Parathyroid adenoma (tissue), 2 donors: ENCODE results near the gene MDFI.

Experiments used
- H2AFZ ChIP-seq: fragments of 300-600 bp; sonication (generic); one replicate; pipeline ENCODE4 v1.7.0; 2017; ENCODE audit warnings: antibody characterized with exemption, mild to moderate bottlenecking
- H3K27ac ChIP-seq: fragments of 300-600 bp; sonication (generic); one replicate; pipeline ENCODE4 v1.7.0; 2017
- H3K27me3 ChIP-seq: fragments of 300-600 bp; sonication (generic); one replicate; pipeline ENCODE4 v1.7.0; 2017; ENCODE audit warnings: low read length; ENCODE audit not compliant: control insufficient read depth, insufficient read depth
- H3K36me3 ChIP-seq: fragments of 300-600 bp; sonication (generic); one replicate; pipeline ENCODE4 v1.7.0; 2017; ENCODE audit warnings: low read length; ENCODE audit not compliant: control insufficient read depth, insufficient read depth
- H3K4me1 ChIP-seq: fragments of 300-600 bp; sonication (generic); one replicate; pipeline ENCODE4 v1.7.0; 2017; ENCODE audit warnings: control low read depth
- H3K4me2 ChIP-seq: fragments of 300-600 bp; sonication (generic); one replicate; pipeline ENCODE4 v1.7.0; 2017; ENCODE audit warnings: low read length
- H3K4me3 ChIP-seq: fragments of 300-600 bp; sonication (generic); one replicate; pipeline ENCODE4 v1.7.0; 2017; ENCODE audit warnings: low read depth, low read length
- H3K79me2 ChIP-seq: fragments of 300-600 bp; sonication (generic); one replicate; pipeline ENCODE4 v1.7.0; 2017; ENCODE audit warnings: control low read depth
- H3K9ac ChIP-seq: fragments of 300-600 bp; sonication (generic); one replicate; pipeline ENCODE4 v1.7.0; 2017; ENCODE audit warnings: mild to moderate bottlenecking
- H3K9me3 ChIP-seq: fragments of 300-600 bp; sonication (generic); one replicate; pipeline ENCODE4 v1.7.0; 2017; ENCODE audit warnings: low read length; ENCODE audit not compliant: control insufficient read depth
- TF ChIP-seq, protein P1 (sequence below): fragments of 300-600 bp; sonication (generic); IDR thresholded peaks from one replicate; pipeline ENCODE4 v1.7.0; 2017; ENCODE audit warnings: antibody characterized with exemption, mild to moderate bottlenecking
- donor health status: primary hyperparathyroidism.

Gene MDFI

DNA sequence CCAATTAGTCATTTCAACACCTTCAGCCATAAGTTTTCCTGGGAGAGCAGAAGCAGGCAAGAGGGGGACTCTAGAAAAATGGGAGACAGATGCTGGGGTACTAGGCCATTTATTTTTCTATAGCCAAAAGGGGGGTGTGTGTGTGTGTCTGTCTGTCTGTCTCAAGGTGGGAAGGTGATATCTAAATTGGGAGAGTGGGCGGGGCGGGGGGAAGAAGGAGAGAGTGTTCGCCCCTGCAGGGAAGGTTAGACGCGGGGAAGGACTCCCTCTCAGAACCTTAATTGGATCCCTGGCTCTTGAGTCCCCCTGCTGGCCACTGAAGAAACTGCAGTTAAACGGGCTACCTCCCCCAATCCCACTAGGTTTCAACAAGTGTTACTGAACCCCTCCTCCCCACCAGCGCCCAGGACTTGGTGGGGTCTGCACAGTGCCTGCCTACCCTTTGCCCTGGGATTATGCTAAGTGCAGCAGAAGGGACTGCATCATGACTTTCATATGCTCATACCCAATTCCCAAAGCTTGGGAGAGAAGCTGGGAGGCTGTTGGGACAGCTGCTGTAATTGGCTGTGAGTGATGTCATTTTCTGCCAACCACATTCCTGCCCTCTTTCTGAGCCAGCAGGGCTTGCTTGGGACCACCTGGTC, 46.3 kb upstream of the MDFI start:
- TF ChIP-seq, protein P1, sequence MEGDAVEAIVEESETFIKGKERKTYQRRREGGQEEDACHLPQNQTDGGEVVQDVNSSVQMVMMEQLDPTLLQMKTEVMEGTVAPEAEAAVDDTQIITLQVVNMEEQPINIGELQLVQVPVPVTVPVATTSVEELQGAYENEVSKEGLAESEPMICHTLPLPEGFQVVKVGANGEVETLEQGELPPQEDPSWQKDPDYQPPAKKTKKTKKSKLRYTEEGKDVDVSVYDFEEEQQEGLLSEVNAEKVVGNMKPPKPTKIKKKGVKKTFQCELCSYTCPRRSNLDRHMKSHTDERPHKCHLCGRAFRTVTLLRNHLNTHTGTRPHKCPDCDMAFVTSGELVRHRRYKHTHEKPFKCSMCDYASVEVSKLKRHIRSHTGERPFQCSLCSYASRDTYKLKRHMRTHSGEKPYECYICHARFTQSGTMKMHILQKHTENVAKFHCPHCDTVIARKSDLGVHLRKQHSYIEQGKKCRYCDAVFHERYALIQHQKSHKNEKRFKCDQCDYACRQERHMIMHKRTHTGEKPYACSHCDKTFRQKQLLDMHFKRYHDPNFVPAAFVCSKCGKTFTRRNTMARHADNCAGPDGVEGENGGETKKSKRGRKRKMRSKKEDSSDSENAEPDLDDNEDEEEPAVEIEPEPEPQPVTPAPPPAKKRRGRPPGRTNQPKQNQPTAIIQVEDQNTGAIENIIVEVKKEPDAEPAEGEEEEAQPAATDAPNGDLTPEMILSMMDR, result peak; percentile 94

DNA sequence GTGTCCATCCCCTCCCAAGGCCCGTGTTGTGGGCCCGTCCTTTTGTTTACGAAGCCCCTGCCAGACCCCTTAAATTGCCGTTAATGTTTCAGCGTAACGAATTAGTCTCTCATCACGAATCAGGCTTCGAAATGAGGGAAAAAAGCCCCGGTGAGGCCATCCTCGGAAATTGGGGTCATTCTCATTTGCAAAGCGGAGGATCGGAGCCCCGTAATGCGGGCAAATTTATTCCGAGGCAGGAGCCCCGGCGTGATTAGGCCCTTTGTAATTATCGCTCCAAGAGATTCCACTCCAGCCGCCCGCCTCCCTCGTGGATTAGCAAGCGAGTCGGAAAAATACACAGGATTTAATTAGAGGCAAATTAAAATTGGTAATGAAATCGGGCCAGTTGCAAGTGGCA, 44.9 kb upstream of the MDFI start:
- Histone ChIP-seq H3K4me2 (no peak overlapping the region), H2AFZ (no peak overlapping the region), H3K36me3 (no peaks in the 10 kb centered on the region), H3K79me2 (no peaks in the 10 kb centered on the region), H3K27me3 (no peaks in the 10 kb centered on the region), H3K4me3 (no peak overlapping the region), H3K4me1 (no peaks in the 10 kb centered on the region), H3K27ac (no peak overlapping the region), H3K9ac (no peak overlapping the region), H3K9me3 (no peaks in the 10 kb centered on the region)
- TF ChIP-seq, protein P1, result no peak

More for the DNA sequence above, 46.3 kb upstream of the MDFI start:
- Histone ChIP-seq H3K27me3 (no peaks in the 10 kb centered on the region), H3K4me3 (no peak overlapping the region), H3K4me2 (no peak overlapping the region), H2AFZ (no peak overlapping the region), H3K79me2 (no peaks in the 10 kb centered on the region), H3K9ac (no peak overlapping the region), H3K27ac (no peak overlapping the region), H3K9me3 (no peaks in the 10 kb centered on the region), H3K36me3 (no peaks in the 10 kb centered on the region), H3K4me1 (no peaks in the 10 kb centered on the region)

DNA sequence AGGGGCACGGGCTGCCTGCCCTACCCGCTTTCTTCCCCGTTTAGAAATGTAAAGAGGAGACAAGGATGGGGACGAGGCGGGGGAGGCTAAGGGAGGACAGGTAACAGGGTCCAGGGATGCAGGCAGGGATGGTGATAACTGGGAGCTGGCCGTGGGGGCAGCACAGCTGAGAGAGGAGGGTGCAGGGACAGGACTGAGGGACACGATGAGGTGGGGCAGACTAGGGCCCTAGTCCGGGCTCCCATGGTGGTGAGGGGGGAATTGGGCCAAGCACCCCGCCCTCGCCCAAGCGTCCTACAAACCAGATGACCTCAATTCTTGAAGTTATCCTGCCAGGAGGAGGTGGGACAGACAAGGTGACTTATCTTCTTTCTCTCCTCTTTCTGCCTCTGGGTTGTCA, 44.4 kb upstream of the MDFI start:
- no peak overlapping the region for H2AFZ ChIP-seq
- no peaks in the 10 kb centered on the region for H3K9me3 ChIP-seq
- TF ChIP-seq, protein P1, result no peak
- H3K9ac ChIP-seq, result no peak overlapping the region
- H3K4me3 ChIP-seq, result no peak overlapping the region
- H3K4me2 ChIP-seq, result no peak overlapping the region
- H3K4me1 ChIP-seq, result no peaks in the 10 kb centered on the region
- no peaks in the 10 kb centered on the region for H3K36me3 ChIP-seq
- H3K27me3 ChIP-seq, result no peaks in the 10 kb centered on the region
- no peaks in the 10 kb centered on the region for H3K79me2 ChIP-seq
- no peak overlapping the region for H3K27ac ChIP-seq

DNA sequence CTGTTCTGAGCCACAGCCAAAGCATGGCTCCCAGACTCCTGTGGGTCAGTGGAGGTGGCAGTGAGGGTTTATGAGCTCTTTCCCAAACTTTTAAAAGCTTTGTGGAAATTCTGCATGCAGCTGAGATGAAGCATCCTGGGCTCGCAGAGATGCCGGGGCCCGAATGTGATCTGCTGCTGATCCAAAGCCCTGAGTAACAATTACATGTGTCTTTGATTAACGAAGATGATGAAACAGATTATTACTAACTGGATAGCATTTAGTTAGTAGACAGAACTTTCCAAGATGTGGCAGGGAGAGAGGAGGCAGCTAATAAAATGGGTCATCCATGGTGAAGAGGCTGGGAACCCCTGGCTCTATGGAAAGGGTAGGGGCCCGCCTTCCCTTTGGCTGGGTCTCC, 43.9 kb upstream of the MDFI start:
- H3K9ac ChIP-seq, result no peak overlapping the region
- H3K36me3 ChIP-seq, result no peaks in the 10 kb centered on the region
- no peak overlapping the region for H3K4me2 ChIP-seq
- no peaks in the 10 kb centered on the region for H3K79me2 ChIP-seq
- H3K4me3 ChIP-seq, result no peak overlapping the region
- TF ChIP-seq, protein P1, result no peak
- no peaks in the 10 kb centered on the region for H3K9me3 ChIP-seq
- H3K27me3 ChIP-seq, result no peaks in the 10 kb centered on the region
- H2AFZ ChIP-seq, result no peak overlapping the region
- no peaks in the 10 kb centered on the region for H3K4me1 ChIP-seq
- H3K27ac ChIP-seq, result no peak overlapping the region

DNA sequence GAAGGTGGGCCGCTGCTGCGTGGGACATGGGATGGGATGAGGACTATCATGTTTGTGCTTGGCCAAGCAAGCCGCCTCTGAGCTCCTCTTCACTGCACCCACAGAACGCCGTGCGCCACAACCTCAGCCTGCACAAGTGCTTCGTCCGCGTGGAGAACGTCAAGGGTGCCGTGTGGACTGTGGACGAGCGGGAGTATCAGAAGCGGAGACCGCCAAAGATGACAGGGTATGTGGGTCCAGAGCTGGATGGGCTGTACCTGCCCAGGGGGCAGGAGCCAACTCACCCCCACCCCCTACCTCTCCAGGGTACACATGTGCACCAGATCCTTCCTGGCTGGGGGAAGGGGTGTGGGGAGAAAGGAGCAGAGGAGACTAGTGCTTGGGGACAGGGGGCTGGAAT, 43.5 kb upstream of the MDFI start:
- Histone ChIP-seq H3K9me3 (no peaks in the 10 kb centered on the region), H3K4me2 (no peak overlapping the region), H3K27ac (no peak overlapping the region), H3K36me3 (no peaks in the 10 kb centered on the region), H3K79me2 (no peaks in the 10 kb centered on the region), H3K4me1 (no peaks in the 10 kb centered on the region), H3K4me3 (no peak overlapping the region), H3K27me3 (no peaks in the 10 kb centered on the region), H3K9ac (no peak overlapping the region), H2AFZ (no peak overlapping the region)
- TF ChIP-seq, protein P1, result no peak
